Endothelial cell of umbilical vein (primary cell): Measurements from ENCODE around the gene POLR3GL. TPM values are rescaled to one million over a fixed set of nuclear protein-coding genes. Genes with fewer than 3 reads are reported as not detected.

ENCODE experiments used
- BruUV-seq: library from RNA; stranded (reverse); fragments of 400-500 nt; replicated peaks from 2 replicates; lab custom pipeline; 2021; lab: Mats Ljungman, UMichigan
- CTCF ChIA-PET: fragments of 300-600, 350-600 bp; sonication (Branson Sonifier 250); formaldehyde crosslinking; loops from one replicate; lab custom pipeline; 2021; ENCODE audit warnings: antibody characterized with exemption, inconsistent platforms; lab: Charles Lee
- POLR2A ChIA-PET: fragments of 300-600, 350-600 bp; sonication (Branson Sonifier 250); formaldehyde crosslinking; loops from one replicate; lab custom pipeline; 2021; ENCODE audit warnings: antibody characterized with exemption, inconsistent platforms; lab: Charles Lee
- DNase-seq: peaks from one replicate; pipeline ENCODE4 v3.0.0-alpha.2; 2011; ENCODE audit warnings: low read depth, low spot score
- FAIRE-seq: peaks from 2 replicates; lab custom pipeline; 2011; peaks lifted over from hg19 to GRCh38; lab: Jason Lieb, UNC
- H2AFZ ChIP-seq: 2 replicates; pipeline ENCODE4 v1.6.0; 2012; ENCODE audit warnings: low read depth, low read length, control low read depth, inconsistent platforms
- H3K27ac ChIP-seq: 2 replicates; pipeline ENCODE4 v1.5.1; 2011; ENCODE audit warnings: low read depth, mild to moderate bottlenecking, control low read depth, low read length, moderate library complexity; ENCODE audit not compliant: insufficient read depth
- H3K27me3 ChIP-seq, 2 experiments: 2 replicates each; pipeline versions ENCODE4 v1.6.0 to v1.6.1; 2011; ENCODE audit warnings: low read length in 2 of 2, mixed read lengths in 1 of 2; ENCODE audit not compliant: control insufficient read depth in 2 of 2, insufficient read depth in 2 of 2
- H3K36me3 ChIP-seq, 2 experiments: 2 replicates in 1 of 2; 3 replicates in 1 of 2; pipeline ENCODE4 v1.5.1; 2011; ENCODE audit warnings: low read length in 2 of 2, mild to moderate bottlenecking in 1 of 2, moderate library complexity in 1 of 2; ENCODE audit not compliant: control insufficient read depth in 2 of 2, insufficient read depth in 2 of 2; ENCODE audit errors: extremely low read depth in 1 of 2
- H3K4me1 ChIP-seq: 3 replicates; pipeline ENCODE4 v1.5.1; 2011; ENCODE audit warnings: mild to moderate bottlenecking, low read length; ENCODE audit not compliant: control insufficient read depth, insufficient read depth; ENCODE audit errors: extremely low read depth
- H3K4me2 ChIP-seq: 2 replicates; pipeline ENCODE4 v1.6.1; 2011; ENCODE audit warnings: low read length, control low read depth, mixed read lengths; ENCODE audit not compliant: insufficient read depth
- H3K4me3 ChIP-seq, 3 experiments: fragments of 200-600 bp in 1 of 3; sonication (generic), shearing (Covaris generic) in 1 of 3; replicated peaks in 1 of 3; 2 replicates each; pipeline ENCODE4 v1.5.1; 2011 to 2016; ENCODE audit warnings: control low read depth in 3 of 3, low read length in 3 of 3, mild to moderate bottlenecking in 2 of 3, inconsistent platforms in 1 of 3, low read depth in 1 of 3, moderate library complexity in 1 of 3; ENCODE audit not compliant: insufficient read depth in 1 of 3
- H3K79me2 ChIP-seq: 2 replicates; pipeline ENCODE4 v1.6.0; 2012; ENCODE audit warnings: low read length, inconsistent platforms; ENCODE audit not compliant: control insufficient read depth, insufficient read depth
- H3K9ac ChIP-seq: replicated peaks from 2 replicates; pipeline ENCODE3; 2011; ENCODE audit warnings: low read length, control low read depth; ENCODE audit not compliant: insufficient read depth; ENCODE audit errors: extremely low read depth
- H3K9me1 ChIP-seq: replicated peaks from 3 replicates; pipeline ENCODE4 v1.6.0; 2011; ENCODE audit warnings: mild to moderate bottlenecking, low read length; ENCODE audit not compliant: control insufficient read depth, insufficient read depth; ENCODE audit errors: extremely low read depth
- H3K9me3 ChIP-seq: replicated peaks from 2 replicates; pipeline ENCODE4 v1.5.1; 2012; ENCODE audit warnings: low read length, inconsistent platforms; ENCODE audit not compliant: control insufficient read depth, insufficient read depth
- H4K20me1 ChIP-seq: replicated peaks from 2 replicates; pipeline ENCODE3; 2011; ENCODE audit warnings: mild to moderate bottlenecking, low read length; ENCODE audit not compliant: control insufficient read depth, insufficient read depth; ENCODE audit errors: extremely low read depth
- EZH2 ChIP-seq: IDR thresholded peaks from 2 replicates; pipeline ENCODE4 v1.6.1; 2012; ENCODE audit warnings: borderline replicate concordance, low read depth, mild to moderate bottlenecking, moderate library complexity, low read length, inconsistent platforms; ENCODE audit not compliant: severe bottlenecking
- GATA2 ChIP-seq: IDR thresholded peaks from 2 replicates; pipeline ENCODE4 v1.7.0; 2011; ENCODE audit warnings: low read depth, mild to moderate bottlenecking, moderate library complexity, mixed read lengths, low read length; ENCODE audit not compliant: insufficient read length, insufficient read depth
- JUN ChIP-seq: IDR thresholded peaks from 2 replicates; pipeline ENCODE4 v1.6.1; 2011; ENCODE audit warnings: borderline replicate concordance, low read depth; ENCODE audit not compliant: insufficient read length, insufficient read depth
- MYC ChIP-seq: IDR thresholded peaks from one replicate; pipeline ENCODE4 v1.6.1; 2011; ENCODE audit warnings: mild to moderate bottlenecking, low read depth, low read length
- POLR2A ChIP-seq: IDR thresholded peaks from 2 replicates; pipeline ENCODE4 v1.6.1; 2012; ENCODE audit warnings: low read depth, mild to moderate bottlenecking, control low read depth, low read length
- dilution Hi-C: fragments of 300-500 bp; cut with MboI; formaldehyde crosslinking; loops from one replicate; pipeline ENCODE4 v1.15.0; 2019; ENCODE audit warnings: low sequenced_read_pairs; ENCODE audit not compliant: extremely low pct_ligation_motif_present
- intact Hi-C: fragments of 100-400 bp; cut with micrococcal nuclease; formaldehyde crosslinking; loops from one replicate; pipeline ENCODE4 v1.10.0; 2022
- polyA plus RNA-seq, 4 experiments: library from polyadenylated mRNA; depleted of rRNA in 3 of 4; stranded (reverse) in 3 of 4; unstranded in 1 of 4; fragments of >200 nt; gene quantifications; 2 replicates each; pipeline versions ENCODE4 v1.2.1 to v1.2.3, GENCODE V29; 2011 to 2012; ENCODE audit warnings: missing spikeins in 1 of 4
- total RNA-seq: library from RNA; stranded (reverse); gene quantifications from 2 replicates; pipeline ENCODE4 v1.2.3, GENCODE V29; 2021
- TF ChIP-seq, protein P1 (sequence below), 2 donors: IDR thresholded peaks; 1 replicate in 1 of 2; 2 replicates in 1 of 2; pipeline ENCODE4 v1.5.1; 2011; ENCODE audit warnings: low read length in 2 of 2, mild to moderate bottlenecking in 2 of 2, moderate library complexity in 2 of 2, control low read depth in 1 of 2, inconsistent platforms in 1 of 2, low read depth in 1 of 2; ENCODE audit not compliant: insufficient read depth in 1 of 2; ENCODE audit errors: extremely low read depth in 1 of 2
- TF ChIP-seq, protein P2 (sequence below): IDR thresholded peaks from 2 replicates; pipeline ENCODE4 v1.6.1; 2011; ENCODE audit not compliant: insufficient read depth, insufficient read length

Gene POLR3GL
- total and polyA plus RNA-seq, 2 donors (not counting 3 experiments of a cell fraction or from before 2014, with no cell fraction given), result 12.4 to 15.3 TPM

- H3K79me2 ChIP-seq, result no peaks in the 10 kb centered on the region
- H3K27ac ChIP-seq, result no peak overlapping the region
- no TSS peak for BruUV-seq
- no peaks in the 10 kb centered on the region for H3K9me3 ChIP-seq
- intact Hi-C loops (no loop called here), dilution Hi-C loops (no loop called here)
- DNase-seq (no peak), FAIRE-seq (no peak)
- POLR2A ChIA-PET, result no interaction called here
- no peaks in the 10 kb centered on the region for H3K36me3 ChIP-seq
- no peaks in the 10 kb centered on the region for H3K9me1 ChIP-seq
- no peak overlapping the region for H3K9ac ChIP-seq
- no peaks in the 10 kb centered on the region for H3K27me3 ChIP-seq
- no peak overlapping the region for H2AFZ ChIP-seq
- H4K20me1 ChIP-seq, result no peaks in the 10 kb centered on the region
- H3K4me3 ChIP-seq, result no peak overlapping the region
- TF ChIP-seq GATA2 (no peak), MYC (no peak), POLR2A (no peak), EZH2 (no peak), JUN (no peak)
- TF ChIP-seq, protein P1, sequence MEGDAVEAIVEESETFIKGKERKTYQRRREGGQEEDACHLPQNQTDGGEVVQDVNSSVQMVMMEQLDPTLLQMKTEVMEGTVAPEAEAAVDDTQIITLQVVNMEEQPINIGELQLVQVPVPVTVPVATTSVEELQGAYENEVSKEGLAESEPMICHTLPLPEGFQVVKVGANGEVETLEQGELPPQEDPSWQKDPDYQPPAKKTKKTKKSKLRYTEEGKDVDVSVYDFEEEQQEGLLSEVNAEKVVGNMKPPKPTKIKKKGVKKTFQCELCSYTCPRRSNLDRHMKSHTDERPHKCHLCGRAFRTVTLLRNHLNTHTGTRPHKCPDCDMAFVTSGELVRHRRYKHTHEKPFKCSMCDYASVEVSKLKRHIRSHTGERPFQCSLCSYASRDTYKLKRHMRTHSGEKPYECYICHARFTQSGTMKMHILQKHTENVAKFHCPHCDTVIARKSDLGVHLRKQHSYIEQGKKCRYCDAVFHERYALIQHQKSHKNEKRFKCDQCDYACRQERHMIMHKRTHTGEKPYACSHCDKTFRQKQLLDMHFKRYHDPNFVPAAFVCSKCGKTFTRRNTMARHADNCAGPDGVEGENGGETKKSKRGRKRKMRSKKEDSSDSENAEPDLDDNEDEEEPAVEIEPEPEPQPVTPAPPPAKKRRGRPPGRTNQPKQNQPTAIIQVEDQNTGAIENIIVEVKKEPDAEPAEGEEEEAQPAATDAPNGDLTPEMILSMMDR (IDR thresholded peaks at IDR 0.05; ENCODE audit: extremely low read depth in 1 of 2, insufficient read depth in 1 of 2, low read depth in 1 of 2, low read length in 2 of 2), result no peak
- TF ChIP-seq, protein P2, sequence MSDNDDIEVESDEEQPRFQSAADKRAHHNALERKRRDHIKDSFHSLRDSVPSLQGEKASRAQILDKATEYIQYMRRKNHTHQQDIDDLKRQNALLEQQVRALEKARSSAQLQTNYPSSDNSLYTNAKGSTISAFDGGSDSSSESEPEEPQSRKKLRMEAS, result no peak
- CTCF ChIA-PET, result interaction anchor here (20.0 kb wide), 1 partner anchor 31 kb away, joined by 496 read pairs; no protein-coding TSS in a partner anchor
- H3K4me2 ChIP-seq, result no peak overlapping the region
- H3K4me1 ChIP-seq, result peaks cover 26% of the 10 kb centered on the region
Measured at GRCh38 chr1:145975216-145975615, 10.7 kb downstream of the POLR3GL start.
